Measurements from ENCODE around the gene RASSF8. TPM values are rescaled to one million over a fixed set of nuclear protein-coding genes. Genes with fewer than 3 reads are reported as not detected.

RASSF8 gene
- total and polyA plus RNA-seq, 2 donors from 2014 or later: 12.0 to 52.8 TPM

- Histone ChIP-seq H3K9ac (ENCODE audit: low read length in 3 of 3) (no peak overlapping the region), H3K27ac (ENCODE audit: low read depth in 2 of 2, low read length in 2 of 2) (no peak overlapping the region), H3K4me3 (ENCODE audit: low read length in 3 of 3) (no peak overlapping the region), H3K27me3 (ENCODE audit: control insufficient read depth, insufficient read depth, low read length) (no peaks in the 10 kb centered on the region), H3K36me3 (ENCODE audit: control insufficient read depth in 2 of 3, insufficient read depth in 3 of 3, low read length in 3 of 3) (no peaks in the 10 kb centered on the region), H3K4me1 (ENCODE audit: control insufficient read depth in 2 of 3, insufficient read depth in 2 of 3, low read depth in 1 of 3, low read length in 3 of 3) (peaks cover 0 to 8% (median 4%) of the 10 kb centered on the region in 3 donors), H3K9me3 (ENCODE audit: control insufficient read depth in 2 of 3, insufficient read depth in 1 of 3, low read length in 3 of 3) (no peaks in the 10 kb centered on the region)
- intact Hi-C loops (cut with DNase I): no loop called here
- TF ChIP-seq CTCF (IDR thresholded peaks at IDR 0.05; ENCODE audit: borderline replicate concordance, extremely low read depth, insufficient read depth): no peak
- no peak for FAIRE-seq
- no peak for DNase-seq
Measured at GRCh38 chr12:26108915-26109314, 150.4 kb downstream of the RASSF8 start.

GRCh38 chr12:26109343-26109881 lies 150.9 kb downstream of the RASSF8 start:
- intact Hi-C loops (cut with DNase I): no loop called here
- Histone ChIP-seq H3K4me3 (ENCODE audit: low read length in 3 of 3) (no peak overlapping the region), H3K27me3 (ENCODE audit: control insufficient read depth, insufficient read depth, low read length) (no peaks in the 10 kb centered on the region), H3K36me3 (ENCODE audit: control insufficient read depth in 2 of 3, insufficient read depth in 3 of 3, low read length in 3 of 3) (no peaks in the 10 kb centered on the region), H3K9me3 (ENCODE audit: control insufficient read depth in 2 of 3, insufficient read depth in 1 of 3, low read length in 3 of 3) (no peaks in the 10 kb centered on the region), H3K27ac (ENCODE audit: low read depth in 2 of 2, low read length in 2 of 2) (no peak overlapping the region), H3K9ac (ENCODE audit: low read length in 3 of 3) (no peak overlapping the region), H3K4me1 (ENCODE audit: control insufficient read depth in 2 of 3, insufficient read depth in 2 of 3, low read depth in 1 of 3, low read length in 3 of 3) (peaks cover 0 to 8% (median 4%) of the 10 kb centered on the region in 3 donors)
- TF ChIP-seq CTCF (IDR thresholded peaks at IDR 0.05; ENCODE audit: borderline replicate concordance, extremely low read depth, insufficient read depth): no peak
- DNase-seq (peak in 4 of 5 donors; percentile 60 to 80 (median 67)), FAIRE-seq (no peak)

GRCh38 chr12:26112232-26112631 lies 153.8 kb downstream of the RASSF8 start:
- DNase-seq: no peak
- no peak for FAIRE-seq
- Histone ChIP-seq H3K4me3 (ENCODE audit: low read length in 3 of 3) (no peak overlapping the region), H3K9me3 (ENCODE audit: control insufficient read depth in 2 of 3, insufficient read depth in 1 of 3, low read length in 3 of 3) (no peaks in the 10 kb centered on the region), H3K9ac (ENCODE audit: low read length in 3 of 3) (no peak overlapping the region), H3K36me3 (ENCODE audit: control insufficient read depth in 2 of 3, insufficient read depth in 3 of 3, low read length in 3 of 3) (no peaks in the 10 kb centered on the region), H3K27ac (ENCODE audit: low read depth in 2 of 2, low read length in 2 of 2) (no peak overlapping the region), H3K27me3 (ENCODE audit: control insufficient read depth, insufficient read depth, low read length) (no peaks in the 10 kb centered on the region), H3K4me1 (ENCODE audit: control insufficient read depth in 2 of 3, insufficient read depth in 2 of 3, low read depth in 1 of 3, low read length in 3 of 3) (peaks cover 0 to 16% (median 4%) of the 10 kb centered on the region in 3 donors)
- intact Hi-C loops (cut with DNase I): no loop called here
- TF ChIP-seq CTCF (IDR thresholded peaks at IDR 0.05; ENCODE audit: borderline replicate concordance, extremely low read depth, insufficient read depth): no peak

GRCh38 chr12:26112703-26113147 lies 154.2 kb downstream of the RASSF8 start:
- FAIRE-seq: no peak
- TF ChIP-seq CTCF (IDR thresholded peaks at IDR 0.05; ENCODE audit: borderline replicate concordance, extremely low read depth, insufficient read depth): no peak
- Histone ChIP-seq H3K27ac (ENCODE audit: low read depth in 2 of 2, low read length in 2 of 2) (no peak overlapping the region), H3K9me3 (ENCODE audit: control insufficient read depth in 2 of 3, insufficient read depth in 1 of 3, low read length in 3 of 3) (no peaks in the 10 kb centered on the region), H3K4me3 (ENCODE audit: low read length in 3 of 3) (no peak overlapping the region), H3K9ac (ENCODE audit: low read length in 3 of 3) (no peak overlapping the region), H3K27me3 (ENCODE audit: control insufficient read depth, insufficient read depth, low read length) (no peaks in the 10 kb centered on the region), H3K4me1 (ENCODE audit: control insufficient read depth in 2 of 3, insufficient read depth in 2 of 3, low read depth in 1 of 3, low read length in 3 of 3) (peaks cover 0 to 16% (median 4%) of the 10 kb centered on the region in 3 donors), H3K36me3 (ENCODE audit: control insufficient read depth in 2 of 3, insufficient read depth in 3 of 3, low read length in 3 of 3) (no peaks in the 10 kb centered on the region)
- no peak for DNase-seq
- intact Hi-C loops (cut with DNase I): no loop called here

Measured in kidney (tissue), 14 donors.